ENCODE data around the gene FRMD8. TPM values are rescaled to one million over a fixed set of nuclear protein-coding genes. Genes with fewer than 3 reads are reported as not detected.

FRMD8 gene
- total and polyA plus RNA-seq, 9 of the 15 experiments (the other 6 are each of a cell fraction or from before 2014, with no cell fraction given) = 4.5 to 54.5 (median 15.8) TPM

GRCh38 chr11:65424205-65425104 is 38.0 kb downstream of the FRMD8 start (continued):
- TF ChIP-seq POLR2B (IDR thresholded peaks at IDR 0.05; ENCODE audit: low read depth, partially characterized antibody) (peak; percentile 91), KDM2B (CRISPR knock-in tag; IDR thresholded peaks at IDR 0.05) (no peak), EHMT2 (IDR thresholded peaks at IDR 0.05) (no peak), PCBP2 (IDR thresholded peaks at IDR 0.05; ENCODE audit: low read depth, low read length, poor library complexity, severe bottlenecking) (peak; percentile 53), E4F1 (CRISPR knock-in tag; IDR thresholded peaks at IDR 0.05; ENCODE audit: borderline replicate concordance) (no peak), ZNF253 (CRISPR knock-in tag; conservative IDR thresholded peaks at IDR 0.05) (peak; percentile 3), HES1 (IDR thresholded peaks at IDR 0.05; ENCODE audit: low read depth) (0 out of 2 replicates have a peak, but pooled peaks have one; percentile 8), PYGO2 (tag; IDR thresholded peaks at IDR 0.05) (no peak), ZNF444 (CRISPR knock-in tag; IDR thresholded peaks at IDR 0.05) (no peak), ZNF507 (tag; conservative IDR thresholded peaks at IDR 0.05) (no peak), ZNF778 (CRISPR knock-in tag; IDR thresholded peaks at IDR 0.05) (no peak), SMAD2 (IDR thresholded peaks at IDR 0.05; ENCODE audit: low read depth, low read length) (no peak)
- TF ChIP-seq, protein P1, sequence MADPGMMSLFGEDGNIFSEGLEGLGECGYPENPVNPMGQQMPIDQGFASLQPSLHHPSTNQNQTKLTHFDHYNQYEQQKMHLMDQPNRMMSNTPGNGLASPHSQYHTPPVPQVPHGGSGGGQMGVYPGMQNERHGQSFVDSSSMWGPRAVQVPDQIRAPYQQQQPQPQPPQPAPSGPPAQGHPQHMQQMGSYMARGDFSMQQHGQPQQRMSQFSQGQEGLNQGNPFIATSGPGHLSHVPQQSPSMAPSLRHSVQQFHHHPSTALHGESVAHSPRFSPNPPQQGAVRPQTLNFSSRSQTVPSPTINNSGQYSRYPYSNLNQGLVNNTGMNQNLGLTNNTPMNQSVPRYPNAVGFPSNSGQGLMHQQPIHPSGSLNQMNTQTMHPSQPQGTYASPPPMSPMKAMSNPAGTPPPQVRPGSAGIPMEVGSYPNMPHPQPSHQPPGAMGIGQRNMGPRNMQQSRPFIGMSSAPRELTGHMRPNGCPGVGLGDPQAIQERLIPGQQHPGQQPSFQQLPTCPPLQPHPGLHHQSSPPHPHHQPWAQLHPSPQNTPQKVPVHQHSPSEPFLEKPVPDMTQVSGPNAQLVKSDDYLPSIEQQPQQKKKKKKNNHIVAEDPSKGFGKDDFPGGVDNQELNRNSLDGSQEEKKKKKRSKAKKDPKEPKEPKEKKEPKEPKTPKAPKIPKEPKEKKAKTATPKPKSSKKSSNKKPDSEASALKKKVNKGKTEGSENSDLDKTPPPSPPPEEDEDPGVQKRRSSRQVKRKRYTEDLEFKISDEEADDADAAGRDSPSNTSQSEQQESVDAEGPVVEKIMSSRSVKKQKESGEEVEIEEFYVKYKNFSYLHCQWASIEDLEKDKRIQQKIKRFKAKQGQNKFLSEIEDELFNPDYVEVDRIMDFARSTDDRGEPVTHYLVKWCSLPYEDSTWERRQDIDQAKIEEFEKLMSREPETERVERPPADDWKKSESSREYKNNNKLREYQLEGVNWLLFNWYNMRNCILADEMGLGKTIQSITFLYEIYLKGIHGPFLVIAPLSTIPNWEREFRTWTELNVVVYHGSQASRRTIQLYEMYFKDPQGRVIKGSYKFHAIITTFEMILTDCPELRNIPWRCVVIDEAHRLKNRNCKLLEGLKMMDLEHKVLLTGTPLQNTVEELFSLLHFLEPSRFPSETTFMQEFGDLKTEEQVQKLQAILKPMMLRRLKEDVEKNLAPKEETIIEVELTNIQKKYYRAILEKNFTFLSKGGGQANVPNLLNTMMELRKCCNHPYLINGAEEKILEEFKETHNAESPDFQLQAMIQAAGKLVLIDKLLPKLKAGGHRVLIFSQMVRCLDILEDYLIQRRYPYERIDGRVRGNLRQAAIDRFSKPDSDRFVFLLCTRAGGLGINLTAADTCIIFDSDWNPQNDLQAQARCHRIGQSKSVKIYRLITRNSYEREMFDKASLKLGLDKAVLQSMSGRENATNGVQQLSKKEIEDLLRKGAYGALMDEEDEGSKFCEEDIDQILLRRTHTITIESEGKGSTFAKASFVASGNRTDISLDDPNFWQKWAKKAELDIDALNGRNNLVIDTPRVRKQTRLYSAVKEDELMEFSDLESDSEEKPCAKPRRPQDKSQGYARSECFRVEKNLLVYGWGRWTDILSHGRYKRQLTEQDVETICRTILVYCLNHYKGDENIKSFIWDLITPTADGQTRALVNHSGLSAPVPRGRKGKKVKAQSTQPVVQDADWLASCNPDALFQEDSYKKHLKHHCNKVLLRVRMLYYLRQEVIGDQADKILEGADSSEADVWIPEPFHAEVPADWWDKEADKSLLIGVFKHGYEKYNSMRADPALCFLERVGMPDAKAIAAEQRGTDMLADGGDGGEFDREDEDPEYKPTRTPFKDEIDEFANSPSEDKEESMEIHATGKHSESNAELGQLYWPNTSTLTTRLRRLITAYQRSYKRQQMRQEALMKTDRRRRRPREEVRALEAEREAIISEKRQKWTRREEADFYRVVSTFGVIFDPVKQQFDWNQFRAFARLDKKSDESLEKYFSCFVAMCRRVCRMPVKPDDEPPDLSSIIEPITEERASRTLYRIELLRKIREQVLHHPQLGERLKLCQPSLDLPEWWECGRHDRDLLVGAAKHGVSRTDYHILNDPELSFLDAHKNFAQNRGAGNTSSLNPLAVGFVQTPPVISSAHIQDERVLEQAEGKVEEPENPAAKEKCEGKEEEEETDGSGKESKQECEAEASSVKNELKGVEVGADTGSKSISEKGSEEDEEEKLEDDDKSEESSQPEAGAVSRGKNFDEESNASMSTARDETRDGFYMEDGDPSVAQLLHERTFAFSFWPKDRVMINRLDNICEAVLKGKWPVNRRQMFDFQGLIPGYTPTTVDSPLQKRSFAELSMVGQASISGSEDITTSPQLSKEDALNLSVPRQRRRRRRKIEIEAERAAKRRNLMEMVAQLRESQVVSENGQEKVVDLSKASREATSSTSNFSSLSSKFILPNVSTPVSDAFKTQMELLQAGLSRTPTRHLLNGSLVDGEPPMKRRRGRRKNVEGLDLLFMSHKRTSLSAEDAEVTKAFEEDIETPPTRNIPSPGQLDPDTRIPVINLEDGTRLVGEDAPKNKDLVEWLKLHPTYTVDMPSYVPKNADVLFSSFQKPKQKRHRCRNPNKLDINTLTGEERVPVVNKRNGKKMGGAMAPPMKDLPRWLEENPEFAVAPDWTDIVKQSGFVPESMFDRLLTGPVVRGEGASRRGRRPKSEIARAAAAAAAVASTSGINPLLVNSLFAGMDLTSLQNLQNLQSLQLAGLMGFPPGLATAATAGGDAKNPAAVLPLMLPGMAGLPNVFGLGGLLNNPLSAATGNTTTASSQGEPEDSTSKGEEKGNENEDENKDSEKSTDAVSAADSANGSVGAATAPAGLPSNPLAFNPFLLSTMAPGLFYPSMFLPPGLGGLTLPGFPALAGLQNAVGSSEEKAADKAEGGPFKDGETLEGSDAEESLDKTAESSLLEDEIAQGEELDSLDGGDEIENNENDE (IDR thresholded peaks at IDR 0.05; ENCODE audit: low read depth, low read length) = peak; percentile 58

All from K562 (cell line).